Esophagus squamous epithelium (tissue), 4 donors: ENCODE measurements around the gene CAPN1.

ENCODE experiments used
- POLR2A ChIP-seq, 4 donors: fragments of 450-650 bp; IDR thresholded peaks; one replicate each; pipeline ENCODE4 v1.6.1; 2017; ENCODE audit warnings: antibody characterized with exemption in 4 of 4, mild to moderate bottlenecking in 4 of 4, moderate library complexity in 3 of 4
- TF ChIP-seq, protein P1 (sequence below), 6 experiments: fragments of 450-650 bp in 4 of 6; fragments of 200-600 bp in 2 of 6; sonication (generic) in 2 of 6; IDR thresholded peaks; one replicate each; pipeline ENCODE4 v1.5.1; 2016 to 2019; ENCODE audit warnings: antibody characterized with exemption in 6 of 6, mild to moderate bottlenecking in 4 of 6, moderate library complexity in 4 of 6

DNA sequence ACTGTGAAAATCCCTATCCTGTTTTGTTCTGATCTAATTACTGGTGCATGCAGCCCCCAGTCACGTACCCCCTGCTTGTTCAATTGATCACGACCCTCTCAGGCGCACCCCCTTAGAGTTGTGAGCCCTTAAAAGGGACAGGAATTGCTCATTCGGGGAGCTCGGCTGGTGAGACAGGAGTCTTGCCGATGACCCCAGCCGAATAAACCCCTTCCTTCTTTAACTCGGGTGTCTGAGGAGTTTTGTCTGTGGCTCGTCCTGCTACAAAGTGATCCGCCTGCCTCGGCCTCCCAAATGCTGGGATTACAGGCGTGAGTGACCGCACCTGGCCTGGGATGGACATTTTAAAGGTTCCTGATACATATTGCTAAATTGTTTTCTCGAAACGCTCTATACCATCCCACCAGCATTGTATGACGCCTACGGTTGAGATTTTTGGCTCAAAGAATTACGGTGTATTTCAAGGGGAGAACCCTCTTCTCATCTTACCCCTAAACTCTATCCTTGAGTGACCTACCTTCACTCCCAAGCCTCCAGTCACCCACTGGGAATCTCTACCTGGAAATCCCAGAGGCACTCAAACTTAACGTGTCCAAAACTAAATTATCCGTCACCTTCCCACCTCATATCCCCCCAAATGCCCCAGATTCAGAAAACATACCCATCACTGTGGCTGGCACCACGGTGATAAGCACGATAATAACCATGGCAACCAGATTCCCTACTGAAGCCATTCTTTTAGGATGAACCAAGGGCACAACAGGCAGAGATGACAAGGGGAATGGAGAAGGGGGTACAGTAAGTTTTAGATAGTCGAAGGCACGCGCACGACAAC lies 79.2 kb downstream of the CAPN1 start:
- TF ChIP-seq, protein P1, sequence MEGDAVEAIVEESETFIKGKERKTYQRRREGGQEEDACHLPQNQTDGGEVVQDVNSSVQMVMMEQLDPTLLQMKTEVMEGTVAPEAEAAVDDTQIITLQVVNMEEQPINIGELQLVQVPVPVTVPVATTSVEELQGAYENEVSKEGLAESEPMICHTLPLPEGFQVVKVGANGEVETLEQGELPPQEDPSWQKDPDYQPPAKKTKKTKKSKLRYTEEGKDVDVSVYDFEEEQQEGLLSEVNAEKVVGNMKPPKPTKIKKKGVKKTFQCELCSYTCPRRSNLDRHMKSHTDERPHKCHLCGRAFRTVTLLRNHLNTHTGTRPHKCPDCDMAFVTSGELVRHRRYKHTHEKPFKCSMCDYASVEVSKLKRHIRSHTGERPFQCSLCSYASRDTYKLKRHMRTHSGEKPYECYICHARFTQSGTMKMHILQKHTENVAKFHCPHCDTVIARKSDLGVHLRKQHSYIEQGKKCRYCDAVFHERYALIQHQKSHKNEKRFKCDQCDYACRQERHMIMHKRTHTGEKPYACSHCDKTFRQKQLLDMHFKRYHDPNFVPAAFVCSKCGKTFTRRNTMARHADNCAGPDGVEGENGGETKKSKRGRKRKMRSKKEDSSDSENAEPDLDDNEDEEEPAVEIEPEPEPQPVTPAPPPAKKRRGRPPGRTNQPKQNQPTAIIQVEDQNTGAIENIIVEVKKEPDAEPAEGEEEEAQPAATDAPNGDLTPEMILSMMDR (IDR thresholded peaks at IDR 0.05): no peak
- TF ChIP-seq POLR2A (IDR thresholded peaks at IDR 0.05): no peak
